ENCODE results near the gene HSD17B8. TPM values are rescaled to one million over a fixed set of nuclear protein-coding genes. Genes with fewer than 3 reads are reported as not detected.

HSD17B8 gene
- total and polyA plus RNA-seq, 4 donors = 7.8 to 24.8 (median 9.5) TPM

DNA sequence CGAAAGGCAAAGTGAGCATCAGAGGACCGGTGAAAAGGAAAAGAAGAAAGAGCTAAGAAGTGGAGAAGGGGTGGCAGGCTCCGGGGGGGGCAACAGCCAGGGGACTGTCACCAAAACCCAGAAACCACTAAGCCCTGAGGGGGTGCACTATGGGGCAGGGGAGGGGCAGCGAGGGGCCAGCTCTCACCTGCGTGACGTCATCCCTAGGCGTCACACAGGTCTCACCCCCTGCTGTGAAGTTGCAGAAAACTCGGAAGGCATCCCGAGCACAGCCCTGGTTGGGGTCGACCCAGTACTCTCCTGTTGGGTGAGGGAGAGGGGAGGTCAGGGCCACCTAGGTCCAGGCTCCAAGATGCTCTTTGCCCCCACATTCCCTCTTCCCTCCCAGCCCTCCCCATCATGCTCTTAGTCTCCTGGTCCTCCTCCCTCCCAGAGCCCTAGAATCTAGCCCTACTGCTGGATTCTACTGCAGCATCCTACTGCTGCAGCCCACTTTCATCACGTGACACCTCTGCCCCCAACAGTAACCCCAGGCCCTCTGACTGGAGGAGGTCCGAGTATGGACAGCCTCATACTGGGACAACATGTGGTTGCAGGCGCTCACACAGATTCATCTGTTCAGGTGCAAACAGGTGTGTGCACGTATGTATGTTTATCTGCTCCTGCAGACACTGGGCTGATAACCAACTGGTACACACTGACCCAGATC lies 39.6 kb upstream of the HSD17B8 start:
- 66% methylated on average over 11 of the region's 14 CpGs for WGBS (ENCODE audit: insufficient coverage)
- no peak overlapping the region for H3K4me3 ChIP-seq (ENCODE audit: low read depth, low read length)

DNA sequence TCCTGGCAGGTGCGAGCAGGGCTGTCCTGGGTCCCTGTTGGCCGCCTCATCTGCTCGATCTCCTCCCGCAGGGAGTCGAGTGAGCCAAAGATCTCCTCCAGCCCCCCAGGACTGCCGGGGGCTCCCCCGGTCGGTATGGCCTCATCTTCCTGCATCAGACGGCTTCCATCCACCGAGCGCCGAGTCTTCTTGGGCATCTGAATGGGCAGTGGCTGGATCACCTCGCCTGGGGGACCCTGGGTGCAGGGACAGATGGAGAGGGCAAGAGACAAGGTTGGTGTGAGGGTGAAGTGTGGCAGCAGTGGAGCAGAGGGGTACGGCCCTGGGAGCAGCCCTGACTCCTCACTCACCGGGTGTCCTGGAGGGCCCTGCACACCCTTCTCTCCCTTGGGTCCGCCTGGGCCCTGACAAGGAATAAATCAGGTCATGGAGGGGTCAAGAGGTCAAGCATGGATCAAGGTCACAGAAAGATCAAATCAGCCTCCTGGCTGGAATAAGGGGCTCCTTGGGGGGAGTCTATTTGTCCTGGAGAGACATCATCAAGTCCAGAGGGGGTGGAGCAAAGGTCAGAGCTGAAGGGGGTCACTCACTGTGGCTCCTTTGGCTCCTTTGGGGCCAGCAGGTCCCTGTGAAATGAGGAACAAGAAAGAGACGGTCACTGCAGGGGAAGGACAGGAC lies 38.7 kb upstream of the HSD17B8 start:
- no peak overlapping the region for H3K4me3 ChIP-seq (ENCODE audit: low read depth, low read length)
- WGBS (ENCODE audit: insufficient coverage) = 88% methylated on average over 16 of the region's 17 CpGs
- H3K27me3 ChIP-seq (ENCODE audit: control insufficient read depth, insufficient read depth, low read length) = peaks cover 3% of the 10 kb centered on the region
- no peaks in the 10 kb centered on the region for H3K9me3 ChIP-seq (ENCODE audit: control insufficient read depth, insufficient read depth, low read length)
- peaks cover 22% of the 10 kb centered on the region for H3K4me1 ChIP-seq (ENCODE audit: control insufficient read depth, insufficient read depth, low read length)
- H3K36me3 ChIP-seq (ENCODE audit: control insufficient read depth, insufficient read depth, low read length) = peaks cover 48% of the 10 kb centered on the region
- DNase-seq (ENCODE audit: low read depth in 4 of 6, low spot score in 6 of 6) = no peak
- no peak overlapping the region for H3K27ac ChIP-seq (ENCODE audit: low read depth, low read length)

More for the DNA sequence above, 39.6 kb upstream of the HSD17B8 start:
- peaks cover 26% of the 10 kb centered on the region for H3K4me1 ChIP-seq (ENCODE audit: control insufficient read depth, insufficient read depth, low read length)
- peaks cover 40% of the 10 kb centered on the region for H3K36me3 ChIP-seq (ENCODE audit: control insufficient read depth, insufficient read depth, low read length)
- no peak overlapping the region for H3K27ac ChIP-seq (ENCODE audit: low read depth, low read length)
- peaks cover 3% of the 10 kb centered on the region for H3K27me3 ChIP-seq (ENCODE audit: control insufficient read depth, insufficient read depth, low read length)
- no peaks in the 10 kb centered on the region for H3K9me3 ChIP-seq (ENCODE audit: control insufficient read depth, insufficient read depth, low read length)
- DNase-seq (ENCODE audit: low read depth in 4 of 6, low spot score in 6 of 6) = no peak

DNA sequence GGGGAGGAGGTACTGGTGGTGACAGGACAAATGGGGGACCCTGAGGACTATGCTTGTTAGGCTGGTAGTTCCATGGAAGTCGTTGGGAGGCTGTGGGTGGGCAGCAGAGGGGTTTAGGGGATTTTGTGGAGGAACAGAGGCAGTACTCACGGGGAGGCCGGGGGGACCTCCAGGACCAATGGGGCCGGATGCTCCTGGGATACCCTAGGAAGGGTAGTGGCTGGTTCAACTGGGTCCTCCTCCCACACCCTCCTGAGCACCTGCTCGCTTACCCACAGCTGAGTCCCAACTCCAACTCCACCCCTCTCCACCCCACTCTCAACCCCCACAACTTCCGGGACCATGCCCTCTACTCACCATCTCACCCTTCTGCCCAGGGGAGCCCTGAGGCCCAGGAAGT lies 38.1 kb upstream of the HSD17B8 start:
- H3K9me3 ChIP-seq (ENCODE audit: control insufficient read depth, insufficient read depth, low read length) = no peaks in the 10 kb centered on the region
- DNase-seq (ENCODE audit: low read depth in 4 of 6, low spot score in 6 of 6) = no peak
- peaks cover 3% of the 10 kb centered on the region for H3K27me3 ChIP-seq (ENCODE audit: control insufficient read depth, insufficient read depth, low read length)
- H3K36me3 ChIP-seq (ENCODE audit: control insufficient read depth, insufficient read depth, low read length) = peaks cover 51% of the 10 kb centered on the region
- no peak overlapping the region for H3K4me3 ChIP-seq (ENCODE audit: low read depth, low read length)
- H3K4me1 ChIP-seq (ENCODE audit: control insufficient read depth, insufficient read depth, low read length) = peaks cover 15% of the 10 kb centered on the region
- no peak overlapping the region for H3K27ac ChIP-seq (ENCODE audit: low read depth, low read length)
- 85% methylated on average over 3 of the region's 6 CpGs for WGBS (ENCODE audit: insufficient coverage)

DNA sequence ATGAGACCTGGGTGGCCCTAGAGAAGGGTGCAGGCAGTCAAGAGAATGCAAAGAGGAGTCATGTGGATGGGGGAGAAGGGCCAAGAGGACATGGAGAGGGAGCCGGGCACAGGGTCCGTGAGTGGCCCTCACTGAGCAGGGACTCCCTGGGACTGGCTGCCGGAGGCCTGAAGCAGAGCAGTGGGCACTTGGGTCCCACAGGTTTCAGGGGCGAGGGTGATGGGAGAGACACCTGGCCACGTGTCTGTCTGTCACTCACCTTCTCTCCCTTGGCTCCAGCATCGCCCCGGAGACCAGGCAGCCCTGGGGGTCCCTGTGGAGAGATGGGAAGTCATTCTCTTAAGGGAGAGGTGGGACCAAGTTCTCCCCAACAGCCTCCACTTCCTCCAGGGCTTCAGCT lies 37.6 kb upstream of the HSD17B8 start:
- no peak for DNase-seq (ENCODE audit: low read depth in 4 of 6, low spot score in 6 of 6)
- H3K27ac ChIP-seq (ENCODE audit: low read depth, low read length) = no peak overlapping the region
- peaks cover 51% of the 10 kb centered on the region for H3K36me3 ChIP-seq (ENCODE audit: control insufficient read depth, insufficient read depth, low read length)
- no peaks in the 10 kb centered on the region for H3K9me3 ChIP-seq (ENCODE audit: control insufficient read depth, insufficient read depth, low read length)
- H3K4me3 ChIP-seq (ENCODE audit: low read depth, low read length) = no peak overlapping the region
- H3K4me1 ChIP-seq (ENCODE audit: control insufficient read depth, insufficient read depth, low read length) = peaks cover 11% of the 10 kb centered on the region
- peaks cover 2% of the 10 kb centered on the region for H3K27me3 ChIP-seq (ENCODE audit: control insufficient read depth, insufficient read depth, low read length)
- 90% methylated on average over 5 of the region's 7 CpGs for WGBS (ENCODE audit: insufficient coverage)

DNA sequence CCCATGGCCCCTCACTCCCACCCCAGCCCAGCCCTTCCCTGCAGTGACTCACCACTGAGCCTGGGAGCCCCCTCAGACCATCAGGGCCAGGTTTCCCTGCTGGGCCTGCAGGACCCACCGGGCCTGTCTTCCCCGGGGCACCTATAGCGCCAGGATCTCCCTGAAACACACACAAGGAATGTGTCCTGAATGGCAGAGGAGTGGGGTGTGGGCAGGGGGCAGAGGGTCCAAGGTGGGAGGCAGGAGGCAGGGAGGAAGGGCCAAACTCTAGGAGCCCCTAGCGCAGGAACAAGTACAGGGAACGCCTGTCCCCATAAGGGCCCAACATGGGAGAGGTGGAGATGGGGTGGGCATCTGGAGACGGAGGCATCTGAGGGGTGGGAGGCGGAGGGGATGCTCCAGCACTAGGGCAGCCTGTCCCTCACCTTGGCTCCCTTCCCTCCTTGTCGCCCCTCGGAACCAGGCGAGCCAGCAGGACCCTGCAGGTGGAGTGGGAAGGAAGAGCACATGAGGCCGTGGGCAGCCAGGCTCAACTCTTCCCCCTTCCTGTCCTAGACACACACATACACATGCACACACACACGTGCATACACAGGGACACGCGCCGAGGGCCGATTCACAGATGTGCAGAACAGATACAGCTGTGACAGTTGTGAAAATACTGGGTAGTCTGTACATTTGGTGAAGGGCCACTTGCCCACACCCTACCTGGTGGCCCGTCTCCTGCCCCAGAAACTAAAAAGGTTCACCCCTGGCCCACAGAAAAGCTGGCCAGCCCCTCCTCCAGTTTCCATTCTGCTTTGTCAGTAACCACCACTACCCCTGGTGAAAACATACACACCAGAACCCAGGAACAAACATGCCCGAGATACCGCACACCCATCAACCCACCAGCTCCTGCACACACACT lies 36.8 kb upstream of the HSD17B8 start:
- no peak overlapping the region for H3K4me3 ChIP-seq (ENCODE audit: low read depth, low read length)
- WGBS (ENCODE audit: insufficient coverage) = 85% methylated on average over 13 of the region's 19 CpGs
- peaks cover 2% of the 10 kb centered on the region for H3K4me1 ChIP-seq (ENCODE audit: control insufficient read depth, insufficient read depth, low read length)
- H3K9me3 ChIP-seq (ENCODE audit: control insufficient read depth, insufficient read depth, low read length) = no peaks in the 10 kb centered on the region
- H3K36me3 ChIP-seq (ENCODE audit: control insufficient read depth, insufficient read depth, low read length) = peaks cover 51% of the 10 kb centered on the region
- no peak overlapping the region for H3K27ac ChIP-seq (ENCODE audit: low read depth, low read length)
- H3K27me3 ChIP-seq (ENCODE audit: control insufficient read depth, insufficient read depth, low read length) = no peaks in the 10 kb centered on the region
- no peak for DNase-seq (ENCODE audit: low read depth in 4 of 6, low spot score in 6 of 6)

DNA sequence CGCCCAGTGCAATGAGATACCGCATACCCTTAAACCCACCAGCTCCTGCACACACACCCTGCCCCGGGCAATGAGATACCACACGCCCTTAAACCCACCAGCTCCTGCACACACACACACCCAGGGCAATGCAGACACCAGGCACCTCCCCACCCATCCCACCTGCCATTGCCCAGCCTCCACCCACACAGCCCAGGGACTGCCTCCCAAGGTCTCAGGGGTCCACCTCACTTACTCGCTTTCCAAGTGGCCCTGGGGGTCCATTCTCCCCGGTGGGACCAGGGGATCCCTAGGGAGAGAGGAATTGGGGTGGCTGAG lies 36.2 kb upstream of the HSD17B8 start:
- Histone ChIP-seq H3K27me3 (ENCODE audit: control insufficient read depth, insufficient read depth, low read length) (no peaks in the 10 kb centered on the region), H3K36me3 (ENCODE audit: control insufficient read depth, insufficient read depth, low read length) (peaks cover 55% of the 10 kb centered on the region), H3K4me1 (ENCODE audit: control insufficient read depth, insufficient read depth, low read length) (no peaks in the 10 kb centered on the region), H3K4me3 (ENCODE audit: low read depth, low read length) (no peak overlapping the region), H3K27ac (ENCODE audit: low read depth, low read length) (no peak overlapping the region), H3K9me3 (ENCODE audit: control insufficient read depth, insufficient read depth, low read length) (no peaks in the 10 kb centered on the region)
- WGBS (ENCODE audit: insufficient coverage) = 58% methylated on average over 5 of the region's 6 CpGs
- no peak for DNase-seq (ENCODE audit: low read depth in 4 of 6, low spot score in 6 of 6)

DNA sequence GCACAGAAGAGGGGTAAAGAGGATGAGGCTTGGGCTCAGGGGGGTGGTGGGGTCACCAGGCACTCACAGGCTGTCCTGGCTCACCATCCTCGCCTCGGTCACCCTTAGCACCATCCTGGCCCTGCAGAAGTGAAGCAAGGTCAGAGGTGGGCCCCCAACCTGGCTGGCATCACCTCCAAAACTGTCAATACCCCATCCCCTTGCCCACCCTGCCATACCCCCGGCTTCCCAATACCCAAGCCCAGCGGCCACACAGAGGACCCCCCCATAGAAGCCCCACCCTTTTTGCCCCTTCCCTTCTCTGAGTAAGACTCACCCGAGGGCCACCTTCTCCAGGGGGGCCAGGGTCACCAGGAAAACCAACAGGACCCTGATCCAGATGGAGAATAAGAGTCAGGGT lies 35.8 kb upstream of the HSD17B8 start:
- H3K36me3 ChIP-seq (ENCODE audit: control insufficient read depth, insufficient read depth, low read length) = peaks cover 53% of the 10 kb centered on the region
- no peaks in the 10 kb centered on the region for H3K9me3 ChIP-seq (ENCODE audit: control insufficient read depth, insufficient read depth, low read length)
- no peak overlapping the region for H3K27ac ChIP-seq (ENCODE audit: low read depth, low read length)
- WGBS (ENCODE audit: insufficient coverage) = 87% methylated on average over 3 of the region's 5 CpGs
- DNase-seq (ENCODE audit: low read depth in 4 of 6, low spot score in 6 of 6) = no peak
- H3K4me3 ChIP-seq (ENCODE audit: low read depth, low read length) = no peak overlapping the region
- H3K4me1 ChIP-seq (ENCODE audit: control insufficient read depth, insufficient read depth, low read length) = no peaks in the 10 kb centered on the region
- H3K27me3 ChIP-seq (ENCODE audit: control insufficient read depth, insufficient read depth, low read length) = no peaks in the 10 kb centered on the region

DNA sequence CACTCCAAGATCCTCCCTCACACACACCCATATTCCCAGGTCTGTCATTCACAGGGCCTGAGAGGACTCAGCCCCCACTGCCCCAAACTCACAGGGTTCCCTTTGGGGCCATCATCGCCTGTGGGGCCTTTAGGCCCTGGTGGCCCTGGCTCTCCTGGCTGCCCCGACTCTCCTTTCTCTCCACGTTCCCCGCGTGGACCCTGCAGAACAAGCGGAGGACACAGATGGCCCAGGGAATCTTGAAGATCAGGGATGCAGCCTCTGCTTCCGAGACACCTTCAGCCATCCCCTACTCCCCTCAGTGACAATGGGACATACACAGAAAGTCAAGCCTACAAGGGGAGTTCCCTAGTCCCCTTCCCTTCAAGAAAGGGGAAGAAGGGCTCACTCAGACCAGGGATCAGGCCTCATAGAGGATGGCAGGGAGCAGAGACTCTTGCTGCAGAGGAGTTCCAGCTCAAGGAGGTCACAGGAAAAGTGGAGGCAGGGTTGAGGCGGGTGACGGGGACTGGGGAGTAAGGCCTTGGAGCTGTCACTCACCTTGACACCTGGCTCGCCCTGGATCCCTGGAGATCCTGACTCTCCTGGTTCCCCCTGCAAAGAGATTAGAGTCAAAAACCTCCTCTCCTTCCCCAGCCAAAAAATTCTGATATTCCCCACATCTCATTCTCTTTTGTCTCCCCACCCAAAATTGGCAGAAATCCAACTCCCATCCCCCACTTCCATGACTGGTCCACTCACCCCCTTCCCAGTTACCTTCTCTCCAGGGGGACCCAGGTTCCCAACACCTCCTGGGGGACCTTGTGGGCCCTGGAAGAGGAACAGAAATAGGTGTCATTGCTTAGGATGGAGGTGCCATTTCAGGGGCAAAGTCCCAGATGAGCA lies 34.9 kb upstream of the HSD17B8 start:
- DNase-seq (ENCODE audit: low read depth in 4 of 6, low spot score in 6 of 6) = no peak
- Histone ChIP-seq H3K4me3 (ENCODE audit: low read depth, low read length) (no peak overlapping the region), H3K27me3 (ENCODE audit: control insufficient read depth, insufficient read depth, low read length) (no peaks in the 10 kb centered on the region), H3K27ac (ENCODE audit: low read depth, low read length) (no peak overlapping the region), H3K9me3 (ENCODE audit: control insufficient read depth, insufficient read depth, low read length) (no peaks in the 10 kb centered on the region), H3K36me3 (ENCODE audit: control insufficient read depth, insufficient read depth, low read length) (peaks cover 50% of the 10 kb centered on the region), H3K4me1 (ENCODE audit: control insufficient read depth, insufficient read depth, low read length) (no peaks in the 10 kb centered on the region)
- 89% methylated on average over 9 of the region's 10 CpGs for WGBS (ENCODE audit: insufficient coverage)

Measured in spinal cord (tissue), 10 donors.